Loucy (cell line): ENCODE measurements around the gene BMPER.

Experiments
- H2AFZ ChIP-seq: fragments of 200-600 bp; sonication (generic); 2 replicates; pipeline ENCODE4 v1.6.0; 2016; ENCODE audit warnings: antibody characterized with exemption, mild to moderate bottlenecking, low read length, moderate library complexity
- H3F3A ChIP-seq: fragments of 200-600 bp; 2 replicates; pipeline ENCODE4 v1.6.0; 2016; ENCODE audit warnings: antibody characterized with exemption, low read depth, mild to moderate bottlenecking
- H3K27me3 ChIP-seq: fragments of 200-600 bp; sonication (generic); 2 replicates; pipeline ENCODE4 v1.6.1; 2014; ENCODE audit warnings: low read length, mild to moderate bottlenecking; ENCODE audit not compliant: insufficient read depth, poor library complexity, severe bottlenecking
- H3K36me3 ChIP-seq: fragments of 200-600 bp; sonication (generic); 2 replicates; pipeline ENCODE4 v1.6.1; 2016; ENCODE audit warnings: low read length; ENCODE audit not compliant: insufficient read depth
- H3K4me1 ChIP-seq: fragments of 200-600 bp; sonication (generic); 2 replicates; pipeline ENCODE4 v1.5.1; 2014; ENCODE audit warnings: low read length, mild to moderate bottlenecking; ENCODE audit not compliant: insufficient read depth, poor library complexity, severe bottlenecking
- H3K4me2 ChIP-seq: fragments of 200-600 bp; sonication (generic); 2 replicates; pipeline ENCODE4 v1.6.0; 2014; ENCODE audit warnings: antibody characterized with exemption, low read length, low read depth, mild to moderate bottlenecking; ENCODE audit not compliant: poor library complexity, severe bottlenecking
- H3K4me3 ChIP-seq: fragments of 200-600 bp; sonication (generic); 2 replicates; pipeline ENCODE4 v1.5.1; 2014; ENCODE audit warnings: low read length, mild to moderate bottlenecking, mixed read lengths; ENCODE audit not compliant: poor library complexity, severe bottlenecking
- H3K79me2 ChIP-seq: fragments of 200-600 bp; sonication (generic); 2 replicates; pipeline ENCODE4 v1.6.1; 2014; ENCODE audit warnings: low read length; ENCODE audit not compliant: insufficient read depth
- H3K9ac ChIP-seq: fragments of 200-600 bp; sonication (generic); 2 replicates; pipeline ENCODE4 v1.6.0; 2014; ENCODE audit warnings: mild to moderate bottlenecking, low read depth, low read length, moderate library complexity; ENCODE audit not compliant: poor library complexity, severe bottlenecking
- H3K9me2 ChIP-seq: fragments of 200-600 bp; sonication (generic); replicated peaks from 2 replicates; pipeline ENCODE4 v1.6.1; 2016; ENCODE audit warnings: low read depth, low read length, mixed read lengths
- H3K9me3 ChIP-seq: fragments of 200-600 bp; sonication (generic); 2 replicates; pipeline ENCODE4 v1.6.1; 2014; ENCODE audit warnings: mild to moderate bottlenecking, antibody characterized with exemption, low read length, low read depth; ENCODE audit not compliant: insufficient read depth
- H4K20me1 ChIP-seq: fragments of 200-600 bp; sonication (generic); 2 replicates; pipeline ENCODE4 v1.6.0; 2014; ENCODE audit warnings: antibody characterized with exemption, low read length, mild to moderate bottlenecking; ENCODE audit not compliant: insufficient read depth, poor library complexity, severe bottlenecking
- EZH2phosphoT487 ChIP-seq: fragments of 200-600 bp; IDR thresholded peaks from 2 replicates; pipeline ENCODE4 v1.6.1; 2018; ENCODE audit warnings: antibody characterized with exemption, mild to moderate bottlenecking, moderate library complexity, borderline replicate concordance
- TF ChIP-seq, protein P1 (sequence below): fragments of 200-600 bp; sonication (generic); conservative IDR thresholded peaks from 2 replicates; pipeline ENCODE4 v1.5.1; 2014; ENCODE audit warnings: mild to moderate bottlenecking, antibody characterized with exemption, low read length

The BMPER gene

DNA sequence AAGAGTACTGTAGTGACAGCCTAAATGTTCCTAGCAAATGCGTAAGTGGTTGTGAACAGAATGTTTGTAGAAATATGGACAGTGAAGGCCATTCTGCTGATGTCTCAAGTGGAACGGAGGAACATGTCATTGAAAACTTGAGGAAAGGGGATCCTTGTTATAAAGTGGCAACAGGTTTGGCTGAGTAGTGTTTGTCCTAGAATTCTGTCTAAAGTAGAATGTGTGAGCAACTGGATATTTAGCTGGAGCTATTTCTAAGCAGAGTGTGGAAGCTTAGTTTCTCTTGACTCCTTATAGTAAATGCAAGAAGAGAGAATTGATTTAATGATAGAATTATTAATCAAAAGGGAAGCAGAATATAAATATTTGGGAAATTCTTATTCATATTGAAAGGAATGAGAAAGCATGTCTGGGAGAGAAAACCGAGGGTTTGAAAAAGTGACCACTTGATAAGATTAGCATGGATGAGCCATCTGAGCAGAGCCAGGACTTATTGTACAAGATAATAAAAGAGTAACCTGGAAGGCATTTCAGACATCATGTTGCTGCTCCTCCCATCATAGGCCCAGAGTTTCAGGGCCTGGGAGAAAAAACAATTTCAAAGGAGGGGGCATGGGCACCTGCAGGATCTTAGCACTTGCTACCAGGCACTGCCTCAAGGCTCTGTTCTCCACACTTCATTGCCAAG lies 276.1 kb downstream of the BMPER start:
- no peak overlapping the region for H3K4me2 ChIP-seq
- H3F3A ChIP-seq: no peaks in the 10 kb centered on the region
- no peaks in the 10 kb centered on the region for H4K20me1 ChIP-seq
- no peaks in the 10 kb centered on the region for H3K9me3 ChIP-seq
- H3K4me3 ChIP-seq: no peak overlapping the region
- H3K4me1 ChIP-seq: no peaks in the 10 kb centered on the region
- H3K27me3 ChIP-seq: no peaks in the 10 kb centered on the region
- H3K9ac ChIP-seq: no peak overlapping the region
- H3K9me2 ChIP-seq: no peaks in the 10 kb centered on the region
- no peak overlapping the region for H2AFZ ChIP-seq
- TF ChIP-seq, protein P1, sequence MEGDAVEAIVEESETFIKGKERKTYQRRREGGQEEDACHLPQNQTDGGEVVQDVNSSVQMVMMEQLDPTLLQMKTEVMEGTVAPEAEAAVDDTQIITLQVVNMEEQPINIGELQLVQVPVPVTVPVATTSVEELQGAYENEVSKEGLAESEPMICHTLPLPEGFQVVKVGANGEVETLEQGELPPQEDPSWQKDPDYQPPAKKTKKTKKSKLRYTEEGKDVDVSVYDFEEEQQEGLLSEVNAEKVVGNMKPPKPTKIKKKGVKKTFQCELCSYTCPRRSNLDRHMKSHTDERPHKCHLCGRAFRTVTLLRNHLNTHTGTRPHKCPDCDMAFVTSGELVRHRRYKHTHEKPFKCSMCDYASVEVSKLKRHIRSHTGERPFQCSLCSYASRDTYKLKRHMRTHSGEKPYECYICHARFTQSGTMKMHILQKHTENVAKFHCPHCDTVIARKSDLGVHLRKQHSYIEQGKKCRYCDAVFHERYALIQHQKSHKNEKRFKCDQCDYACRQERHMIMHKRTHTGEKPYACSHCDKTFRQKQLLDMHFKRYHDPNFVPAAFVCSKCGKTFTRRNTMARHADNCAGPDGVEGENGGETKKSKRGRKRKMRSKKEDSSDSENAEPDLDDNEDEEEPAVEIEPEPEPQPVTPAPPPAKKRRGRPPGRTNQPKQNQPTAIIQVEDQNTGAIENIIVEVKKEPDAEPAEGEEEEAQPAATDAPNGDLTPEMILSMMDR: no peak
- H3K36me3 ChIP-seq: no peaks in the 10 kb centered on the region
- no peaks in the 10 kb centered on the region for H3K79me2 ChIP-seq

DNA sequence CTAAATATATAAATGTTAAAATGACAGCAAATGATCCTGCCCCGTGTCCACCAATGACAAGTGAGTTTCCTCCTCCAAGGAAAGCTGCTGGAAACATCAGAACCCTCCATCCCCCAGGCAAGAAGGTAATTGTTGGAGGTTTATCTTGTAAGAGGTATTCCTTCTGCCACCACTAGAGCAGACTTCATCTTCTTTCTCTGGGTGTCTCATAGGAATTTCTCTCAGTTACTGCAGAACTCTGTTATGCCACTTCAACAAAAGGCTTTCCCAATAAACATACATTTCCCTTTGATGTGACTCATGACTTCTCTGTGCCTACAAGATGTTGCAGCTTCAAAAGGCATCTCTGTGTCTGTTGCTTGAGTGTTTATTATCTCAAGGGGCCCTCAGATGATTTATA lies 279.1 kb downstream of the BMPER start:
- Histone ChIP-seq H3F3A (no peaks in the 10 kb centered on the region), H3K9me2 (no peaks in the 10 kb centered on the region), H3K4me1 (no peaks in the 10 kb centered on the region), H3K27me3 (no peaks in the 10 kb centered on the region), H3K79me2 (no peaks in the 10 kb centered on the region), H3K4me2 (no peak overlapping the region), H3K9ac (no peak overlapping the region), H3K9me3 (no peaks in the 10 kb centered on the region), H3K4me3 (no peak overlapping the region), H4K20me1 (no peaks in the 10 kb centered on the region), H2AFZ (no peak overlapping the region), H3K36me3 (no peaks in the 10 kb centered on the region)
- TF ChIP-seq EZH2phosphoT487: no peak
- TF ChIP-seq, protein P1: no peak

DNA sequence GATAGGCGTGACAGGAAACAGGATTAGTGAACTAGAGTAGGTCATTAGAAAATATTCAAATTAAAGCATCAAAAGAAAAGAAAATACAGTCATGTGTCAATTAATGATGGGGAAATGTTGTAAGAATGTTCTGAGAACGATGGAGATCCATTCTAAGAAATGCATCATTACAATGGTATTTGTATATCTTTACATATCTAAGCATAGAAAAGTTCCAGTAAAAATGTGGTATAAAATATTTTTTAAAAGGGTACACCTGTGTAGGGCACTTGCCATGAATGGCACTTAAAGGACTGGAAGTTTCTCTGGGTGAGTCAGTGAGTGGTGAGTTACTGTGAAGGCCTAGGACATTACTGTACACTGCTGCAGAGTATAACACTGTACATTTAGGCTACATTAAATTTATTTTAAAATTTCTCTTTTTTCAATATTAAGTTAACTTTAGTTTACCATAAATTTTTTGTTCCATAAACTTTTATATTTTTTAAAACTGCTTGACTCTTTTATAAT lies 282.5 kb downstream of the BMPER start:
- H3K9ac ChIP-seq: no peak overlapping the region
- H3K9me2 ChIP-seq: no peaks in the 10 kb centered on the region
- H3K9me3 ChIP-seq: no peaks in the 10 kb centered on the region
- no peak for TF ChIP-seq EZH2phosphoT487
- TF ChIP-seq, protein P1: no peak
- no peaks in the 10 kb centered on the region for H3K79me2 ChIP-seq
- H3K36me3 ChIP-seq: no peaks in the 10 kb centered on the region
- no peaks in the 10 kb centered on the region for H3K27me3 ChIP-seq
- H3K4me3 ChIP-seq: no peak overlapping the region
- no peak overlapping the region for H3K4me2 ChIP-seq
- H3F3A ChIP-seq: no peaks in the 10 kb centered on the region
- H4K20me1 ChIP-seq: no peaks in the 10 kb centered on the region
- H2AFZ ChIP-seq: no peak overlapping the region
- no peaks in the 10 kb centered on the region for H3K4me1 ChIP-seq
